GM18870 (cell line): ENCODE results near the gene TMEM184B.

Experiments
- ATAC-seq: cut with Tn5 transposase; IDR thresholded peaks from one replicate; pipeline ENCODE4 v1.9.1; 2021; ENCODE audit warnings: moderate library complexity; ENCODE audit not compliant: unreplicated experiment

The TMEM184B gene

GRCh38 chr22:38207898-38208432 lies 64.8 kb downstream of the TMEM184B start:
- ATAC-seq, result no peak

- ATAC-seq, result no peak
Observed at GRCh38 chr22:38205261-38206128, 67.3 kb downstream of the TMEM184B start.

DNA sequence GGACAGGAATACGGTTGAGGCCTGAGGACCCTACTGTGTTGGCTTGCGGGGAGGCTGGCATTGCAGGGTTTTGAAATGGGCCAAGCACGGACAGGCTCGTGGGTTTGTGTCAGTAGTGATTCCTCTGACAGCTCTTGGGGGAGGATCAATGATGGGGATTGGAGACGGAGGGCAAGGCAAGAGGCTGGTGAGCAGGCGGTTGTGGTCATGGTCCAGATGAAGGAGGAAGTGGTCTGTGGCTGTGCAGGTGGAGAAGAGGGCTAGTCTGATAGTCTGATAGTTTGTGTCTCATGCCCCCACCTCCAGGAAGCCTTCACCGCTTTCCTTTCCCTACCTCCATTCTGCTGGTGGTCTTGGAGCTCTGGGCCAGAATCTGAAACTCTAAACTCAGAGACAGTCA lies 68.0 kb downstream of the TMEM184B start:
- no peak for ATAC-seq

DNA sequence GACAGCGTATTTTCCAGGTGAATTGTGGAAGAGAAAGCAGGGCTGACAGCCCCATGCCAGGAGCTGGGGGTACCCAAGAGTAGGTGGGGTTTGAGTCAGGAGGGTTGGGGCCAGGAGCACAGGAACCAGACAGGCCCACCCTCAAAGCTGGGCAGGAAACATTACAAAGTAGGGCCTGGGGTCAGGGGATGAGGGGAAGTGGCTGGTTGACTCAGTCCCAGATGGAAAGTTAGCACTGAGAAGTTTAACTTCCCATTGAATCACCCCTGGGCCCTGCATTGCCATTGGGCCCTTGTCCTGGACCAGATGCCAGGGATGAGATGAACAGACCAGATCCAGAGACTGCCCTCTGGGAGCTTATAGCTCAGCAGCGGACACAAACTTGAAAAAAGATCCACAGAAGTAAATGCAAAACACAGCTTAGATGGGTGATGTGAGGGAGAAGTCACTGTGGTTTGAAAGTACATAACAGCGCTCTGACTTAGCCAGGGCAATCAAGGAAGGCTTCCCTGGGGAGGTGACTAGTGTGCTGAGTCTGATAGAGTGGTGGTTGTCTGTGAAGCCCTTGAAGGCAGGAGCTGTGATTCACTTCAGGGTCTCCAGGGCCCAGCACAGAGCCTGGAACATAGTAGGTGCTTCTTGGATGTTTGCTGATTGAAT lies 68.8 kb downstream of the TMEM184B start:
- no peak for ATAC-seq

GRCh38 chr22:38203090-38203810 lies 69.6 kb downstream of the TMEM184B start:
- ATAC-seq, result no peak

DNA sequence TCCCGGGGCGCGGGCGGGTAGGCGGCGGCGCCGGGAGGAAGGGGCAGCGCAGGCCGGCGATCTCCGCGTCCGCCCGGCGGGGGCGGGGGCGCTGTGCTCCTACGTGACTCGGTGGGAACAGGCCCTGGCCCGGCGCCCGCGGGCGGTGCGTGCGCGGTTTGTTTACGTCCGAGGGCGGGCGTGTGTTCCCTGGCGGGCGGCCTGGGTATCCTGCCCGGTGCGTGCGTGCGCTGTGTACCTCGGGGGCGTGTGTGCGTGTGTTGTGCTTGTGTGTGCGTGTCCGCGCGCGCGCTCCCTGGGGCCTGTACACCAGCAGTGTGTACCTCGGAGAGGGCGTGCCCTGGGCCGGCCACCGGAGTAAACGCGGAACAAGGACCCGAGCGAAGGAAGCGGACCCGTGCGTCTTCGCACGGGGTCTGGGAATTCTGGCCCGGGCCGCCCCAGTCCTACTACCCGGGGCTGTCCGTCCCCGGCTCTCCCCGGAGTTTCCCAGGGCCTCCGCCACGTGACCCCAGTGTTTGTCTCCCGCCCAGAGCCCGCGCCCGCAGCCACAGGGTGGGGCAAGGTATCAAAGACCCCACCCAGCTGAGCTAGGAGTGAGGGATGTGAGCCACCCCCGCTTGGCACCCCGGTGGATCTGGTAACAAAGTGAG lies 70.2 kb downstream of the TMEM184B start:
- no peak for ATAC-seq

GRCh38 chr22:38201711-38202436 lies 70.9 kb downstream of the TMEM184B start, which contains the start of gene MAFF:
Gene MAFF (plus strand): TSS chr22:38201994. CDS start chr22:38213854, 11,860 bp downstream.
- peak; percentile 54 for ATAC-seq

- no peak for ATAC-seq
Observed at GRCh38 chr22:38201371-38201710, 71.5 kb downstream of the TMEM184B start.

DNA sequence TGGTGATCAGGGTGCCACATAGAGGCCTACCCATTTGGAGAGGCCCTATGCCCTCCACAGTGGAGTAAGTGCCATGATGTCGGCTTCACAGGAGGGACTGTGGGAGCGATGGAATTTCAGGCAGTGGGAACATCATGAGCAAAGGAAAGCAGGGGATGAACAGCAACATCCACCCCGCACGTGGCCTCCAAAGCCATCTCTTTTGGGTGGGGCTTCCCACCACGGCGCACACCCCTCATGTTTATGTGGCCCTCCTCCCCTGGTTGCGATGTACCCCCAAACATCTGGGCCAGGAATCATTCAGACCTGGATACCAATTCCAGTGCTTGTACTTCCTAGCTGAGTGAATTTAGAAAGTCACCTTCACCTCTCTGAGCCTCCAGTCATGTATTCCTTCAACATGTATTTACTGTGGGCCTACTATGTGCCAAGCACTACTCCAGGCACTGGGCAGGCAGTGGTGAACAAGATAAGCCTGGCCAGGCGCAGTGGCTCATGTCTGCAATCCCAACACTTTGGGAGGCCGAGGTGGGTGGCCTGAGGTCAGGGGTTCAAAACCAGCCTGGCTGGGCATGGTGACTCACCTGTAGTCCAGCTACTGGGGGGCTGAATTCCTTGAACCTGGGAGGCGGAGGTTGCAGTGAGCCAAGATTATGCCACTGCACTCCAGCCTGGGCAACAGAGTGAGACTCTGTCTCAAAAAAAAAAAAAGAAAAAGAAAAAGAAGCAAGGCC lies 72.8 kb downstream of the TMEM184B start:
- no peak for ATAC-seq

- ATAC-seq, result no peak
Observed at GRCh38 chr22:38196791-38197419, 75.9 kb downstream of the TMEM184B start.

DNA sequence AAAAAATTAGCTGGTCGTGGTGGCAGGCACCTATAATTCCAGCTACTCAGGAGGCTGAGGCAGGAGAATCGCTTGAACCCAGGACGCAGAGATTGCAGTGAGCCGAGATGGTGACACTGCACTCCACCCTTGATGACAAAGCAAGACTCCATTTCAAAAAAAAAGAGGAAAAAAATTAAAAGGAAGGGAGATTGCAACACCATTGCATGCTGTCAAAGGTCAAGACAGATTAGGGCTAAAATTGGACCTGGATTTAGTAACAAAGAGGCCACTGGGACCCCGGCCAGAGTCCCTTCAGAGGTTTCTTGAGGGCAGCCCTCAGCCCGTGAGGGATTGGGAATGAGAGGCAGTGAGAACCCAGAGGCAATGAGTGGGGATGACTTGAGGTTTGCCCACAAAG lies 79.2 kb downstream of the TMEM184B start:
- no peak for ATAC-seq

- ATAC-seq, result no peak
Observed at GRCh38 chr22:38192475-38192863, 80.3 kb downstream of the TMEM184B start.

GRCh38 chr22:38191731-38192474 lies 80.9 kb downstream of the TMEM184B start:
- ATAC-seq, result no peak

- ATAC-seq, result no peak
Observed at GRCh38 chr22:38191055-38191454, 81.8 kb downstream of the TMEM184B start.

DNA sequence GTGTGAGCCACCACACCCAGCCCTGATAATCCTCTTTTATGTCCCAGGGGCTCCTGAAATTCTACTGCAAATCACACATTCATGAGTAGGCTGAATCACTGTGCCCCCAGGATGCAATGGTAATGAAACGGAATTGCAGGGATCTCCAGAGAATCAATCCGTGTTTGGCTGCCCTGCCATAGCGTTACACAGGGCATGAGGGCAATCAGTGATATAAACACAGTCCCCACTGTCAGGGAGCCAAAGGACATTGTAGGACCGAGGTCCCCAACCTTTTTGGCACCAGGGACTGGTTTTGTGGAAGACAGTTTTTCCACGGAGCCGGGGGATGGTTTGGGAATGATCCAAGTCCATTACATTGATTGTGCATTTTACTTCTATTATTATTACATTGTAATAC lies 82.2 kb downstream of the TMEM184B start:
- no peak for ATAC-seq

DNA sequence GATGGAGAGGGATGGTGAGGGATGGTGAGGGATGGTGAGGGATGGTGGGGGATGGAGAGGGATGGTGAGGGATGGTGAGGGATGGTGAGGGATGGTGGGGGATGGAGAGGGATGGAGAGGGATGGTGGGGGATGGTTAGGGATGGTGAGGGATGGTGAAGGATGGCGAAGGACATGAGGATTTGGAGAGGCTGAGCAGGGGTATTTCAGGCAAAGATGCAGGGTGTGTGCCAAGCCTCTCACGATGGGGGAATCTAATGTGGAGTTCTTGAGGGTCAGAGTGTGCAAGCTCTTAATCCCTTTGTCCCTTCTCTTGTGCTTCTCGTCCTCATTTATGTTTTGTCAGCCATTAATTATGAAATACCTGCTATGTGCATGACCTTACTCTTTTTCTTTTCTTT lies 83.7 kb downstream of the TMEM184B start:
- no peak for ATAC-seq

DNA sequence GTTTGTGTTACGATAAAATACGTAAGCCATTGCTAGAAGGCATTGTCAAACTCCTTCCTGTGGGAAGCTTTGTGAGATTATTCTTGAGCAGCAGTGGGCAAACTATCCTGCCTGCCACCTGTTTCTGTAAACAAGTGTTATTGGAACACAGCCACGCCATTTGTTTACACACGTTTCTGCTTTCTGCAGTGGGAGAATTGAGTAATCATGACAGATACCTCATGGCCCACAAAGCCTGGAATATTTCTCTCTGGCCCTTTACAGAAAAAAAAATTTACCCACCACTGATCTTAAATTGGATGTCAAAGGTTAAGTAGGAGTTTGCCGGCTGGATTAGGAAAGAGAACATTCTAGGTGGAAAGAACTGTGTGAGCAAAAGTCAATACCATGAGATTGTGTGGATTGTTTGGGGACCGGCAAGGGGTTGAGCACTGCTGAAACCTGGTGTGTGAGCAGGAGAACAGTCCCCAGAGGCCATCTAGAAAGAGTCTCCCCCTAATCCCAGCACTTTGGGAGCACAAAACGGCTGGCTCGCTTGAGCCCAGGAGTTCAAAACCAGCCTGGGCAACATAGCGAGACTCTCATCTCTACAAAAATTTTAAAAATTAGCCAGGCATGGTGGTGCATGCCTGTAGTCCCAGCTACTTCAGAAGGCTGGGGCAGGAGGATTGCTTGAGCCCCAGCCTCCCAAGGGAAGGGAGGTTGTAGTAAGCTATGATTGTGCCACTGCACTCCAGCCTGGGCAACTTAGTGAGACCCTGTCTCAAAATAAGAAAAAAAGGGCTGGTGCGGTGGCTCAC lies 85.2 kb downstream of the TMEM184B start:
- no peak for ATAC-seq

DNA sequence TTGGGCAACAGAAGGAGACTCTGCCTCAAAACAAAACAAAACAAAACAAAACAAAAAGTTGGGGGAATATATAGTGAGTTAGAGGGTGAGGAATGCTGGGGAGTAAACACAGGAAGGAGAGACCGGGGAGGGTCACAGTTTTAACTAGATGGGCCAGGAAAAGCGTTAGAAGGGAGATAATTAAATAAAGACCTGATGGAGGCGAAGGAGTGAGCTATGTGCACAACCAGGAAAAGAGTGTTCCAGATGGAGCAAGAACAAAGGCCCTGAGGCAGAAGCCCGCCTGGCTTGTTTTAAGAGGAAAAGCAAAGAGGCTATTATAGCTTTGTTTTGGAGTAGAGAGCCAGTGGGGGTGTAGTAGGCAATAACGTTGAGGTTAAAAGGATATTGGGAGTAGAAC lies 86.4 kb downstream of the TMEM184B start:
- no peak for ATAC-seq
